Glutamatergic neuron (in vitro differentiated cells): ENCODE measurements around the gene IL16. TPM values are rescaled to one million over a fixed set of nuclear protein-coding genes. Genes with fewer than 3 reads are reported as not detected.

Source experiments
- DNase-seq: peaks from one replicate; pipeline ENCODE4 v3.0.0; 2022
- H3K27ac Mint-ChIP-seq: one replicate; pipeline ENCODE4 v1.8.0; 2020; ENCODE audit warnings: mild to moderate bottlenecking, mixed read lengths, inconsistent platforms; ENCODE audit not compliant: unreplicated experiment
- H3K27me3 Mint-ChIP-seq: one replicate; pipeline ENCODE4 v1.8.0; 2020; ENCODE audit warnings: mild to moderate bottlenecking, moderate library complexity, mixed read lengths, inconsistent platforms; ENCODE audit not compliant: unreplicated experiment
- H3K36me3 Mint-ChIP-seq: one replicate; pipeline ENCODE4 v1.8.0; 2020; ENCODE audit warnings: mild to moderate bottlenecking, mixed read lengths, inconsistent platforms; ENCODE audit not compliant: unreplicated experiment
- H3K4me1 Mint-ChIP-seq: one replicate; pipeline ENCODE4 v1.8.0; 2020; ENCODE audit warnings: mild to moderate bottlenecking, low read depth, mixed read lengths, inconsistent platforms; ENCODE audit not compliant: unreplicated experiment
- H3K4me3 Mint-ChIP-seq: one replicate; pipeline ENCODE4 v1.8.0; 2020; ENCODE audit warnings: mild to moderate bottlenecking, mixed read lengths, inconsistent platforms; ENCODE audit not compliant: unreplicated experiment
- H3K9me3 Mint-ChIP-seq: one replicate; pipeline ENCODE4 v1.8.0; 2020; ENCODE audit warnings: mild to moderate bottlenecking, moderate library complexity, mixed read lengths, inconsistent platforms; ENCODE audit not compliant: unreplicated experiment
- total RNA-seq: library from RNA; stranded (reverse); fragmentation: NEBNext Ultra II Directional; extraction: Animal tissue kit (Norgen Biotek cat#: 25700); gene quantifications from one replicate; pipeline ENCODE4 v1.2.1, GENCODE V29; 2021; ENCODE audit not compliant: unreplicated experiment
- TF ChIP-seq, protein P1 (sequence below): fragments of 200-600 bp; sonication (generic); IDR thresholded peaks from one replicate; pipeline ENCODE4 v1.5.0; 2021; ENCODE audit not compliant: partially characterized antibody, unreplicated experiment

Gene IL16
- total RNA-seq, 1 donor from 2014 or later = 0.27 TPM

GRCh38 chr15:81274255-81274654 lies 77.6 kb downstream of the IL16 start:
- TF ChIP-seq, protein P1, sequence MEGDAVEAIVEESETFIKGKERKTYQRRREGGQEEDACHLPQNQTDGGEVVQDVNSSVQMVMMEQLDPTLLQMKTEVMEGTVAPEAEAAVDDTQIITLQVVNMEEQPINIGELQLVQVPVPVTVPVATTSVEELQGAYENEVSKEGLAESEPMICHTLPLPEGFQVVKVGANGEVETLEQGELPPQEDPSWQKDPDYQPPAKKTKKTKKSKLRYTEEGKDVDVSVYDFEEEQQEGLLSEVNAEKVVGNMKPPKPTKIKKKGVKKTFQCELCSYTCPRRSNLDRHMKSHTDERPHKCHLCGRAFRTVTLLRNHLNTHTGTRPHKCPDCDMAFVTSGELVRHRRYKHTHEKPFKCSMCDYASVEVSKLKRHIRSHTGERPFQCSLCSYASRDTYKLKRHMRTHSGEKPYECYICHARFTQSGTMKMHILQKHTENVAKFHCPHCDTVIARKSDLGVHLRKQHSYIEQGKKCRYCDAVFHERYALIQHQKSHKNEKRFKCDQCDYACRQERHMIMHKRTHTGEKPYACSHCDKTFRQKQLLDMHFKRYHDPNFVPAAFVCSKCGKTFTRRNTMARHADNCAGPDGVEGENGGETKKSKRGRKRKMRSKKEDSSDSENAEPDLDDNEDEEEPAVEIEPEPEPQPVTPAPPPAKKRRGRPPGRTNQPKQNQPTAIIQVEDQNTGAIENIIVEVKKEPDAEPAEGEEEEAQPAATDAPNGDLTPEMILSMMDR = no peak
- no peak for DNase-seq
- no peaks in the 10 kb centered on the region for H3K4me1 Mint-ChIP-seq
- peaks cover 17% of the 10 kb centered on the region for H3K36me3 Mint-ChIP-seq
- no peak overlapping the region for H3K27ac Mint-ChIP-seq
- no peaks in the 10 kb centered on the region for H3K27me3 Mint-ChIP-seq
- peaks cover 8% of the 10 kb centered on the region for H3K9me3 Mint-ChIP-seq
- no peak overlapping the region for H3K4me3 Mint-ChIP-seq

GRCh38 chr15:81274931-81275707 lies 78.4 kb downstream of the IL16 start:
- Mint-ChIP-seq H3K36me3 (peaks cover 17% of the 10 kb centered on the region), H3K4me3 (no peak overlapping the region), H3K27ac (peak overlapping the region; percentile 4), H3K4me1 (no peaks in the 10 kb centered on the region), H3K27me3 (no peaks in the 10 kb centered on the region), H3K9me3 (peaks cover 8% of the 10 kb centered on the region)
- TF ChIP-seq, protein P1 = peak; percentile 81
- DNase-seq = peak; percentile 85

- H3K4me3 Mint-ChIP-seq = no peak overlapping the region
- peaks cover 17% of the 10 kb centered on the region for H3K36me3 Mint-ChIP-seq
- TF ChIP-seq, protein P1 = no peak
- H3K27me3 Mint-ChIP-seq = peaks cover 4% of the 10 kb centered on the region
- no peaks in the 10 kb centered on the region for H3K4me1 Mint-ChIP-seq
- no peak for DNase-seq
- no peak overlapping the region for H3K27ac Mint-ChIP-seq
- peaks cover 8% of the 10 kb centered on the region for H3K9me3 Mint-ChIP-seq
These were observed 79.2 kb downstream of the IL16 start for GRCh38 chr15:81275711-81276392.

DNA sequence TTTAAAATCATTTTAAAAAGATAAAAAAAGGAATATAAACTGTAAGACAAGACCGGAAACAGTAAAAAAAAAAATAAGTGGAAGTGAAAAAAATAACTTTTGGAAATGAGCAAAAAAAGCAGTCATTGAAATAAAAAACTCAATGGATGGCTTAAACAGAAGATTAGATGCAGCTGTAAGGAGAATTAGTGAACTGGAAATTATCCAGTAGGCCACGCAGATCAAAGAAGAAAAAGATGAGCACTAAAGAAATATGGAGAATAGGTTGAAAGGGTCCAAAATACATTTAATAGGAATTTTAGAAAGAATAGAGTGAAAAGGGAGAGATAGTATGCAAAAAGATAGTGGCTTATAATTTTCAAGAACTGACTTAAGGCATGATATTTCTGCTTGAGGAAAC lies 80.3 kb downstream of the IL16 start:
- TF ChIP-seq, protein P1 = no peak
- no peak overlapping the region for H3K27ac Mint-ChIP-seq
- no peak overlapping the region for H3K4me3 Mint-ChIP-seq
- peaks cover 4% of the 10 kb centered on the region for H3K27me3 Mint-ChIP-seq
- peaks cover 8% of the 10 kb centered on the region for H3K9me3 Mint-ChIP-seq
- H3K4me1 Mint-ChIP-seq = no peaks in the 10 kb centered on the region
- H3K36me3 Mint-ChIP-seq = peaks cover 17% of the 10 kb centered on the region
- DNase-seq = no peak

DNA sequence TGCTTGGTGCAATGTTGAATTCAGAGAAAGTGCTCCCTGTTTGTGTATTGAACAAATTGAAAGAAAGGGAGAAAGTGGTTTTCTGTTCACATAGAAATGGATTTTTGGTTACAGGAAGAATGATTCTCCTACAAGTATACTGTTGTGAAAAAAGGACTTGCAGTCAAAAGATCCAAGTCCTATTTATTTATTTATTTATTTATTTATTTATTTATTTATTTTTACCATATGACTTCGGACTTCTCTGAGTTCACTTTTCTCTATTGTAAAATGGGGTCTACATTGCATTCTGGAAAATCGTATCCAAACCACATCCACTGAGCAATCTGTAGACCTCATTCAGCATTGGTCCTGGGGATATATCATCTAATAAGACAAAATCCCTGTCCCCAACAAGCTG lies 81.2 kb downstream of the IL16 start:
- H3K9me3 Mint-ChIP-seq = peaks cover 5% of the 10 kb centered on the region

More for the DNA sequence above, 81.2 kb downstream of the IL16 start:
- Mint-ChIP-seq H3K4me1 (no peaks in the 10 kb centered on the region), H3K36me3 (peaks cover 17% of the 10 kb centered on the region), H3K4me3 (no peak overlapping the region), H3K27ac (no peak overlapping the region), H3K27me3 (peaks cover 4% of the 10 kb centered on the region)
- TF ChIP-seq, protein P1 = no peak
- DNase-seq = no peak
